GM19395 (cell line): Measurements from ENCODE around the gene ARMC6.

Source experiments
- ATAC-seq: cut with Tn5 transposase; IDR thresholded peaks from one replicate; pipeline ENCODE4 v1.9.1; 2021; ENCODE audit warnings: mild to moderate bottlenecking, moderate library complexity; ENCODE audit not compliant: unreplicated experiment

ARMC6 gene

DNA sequence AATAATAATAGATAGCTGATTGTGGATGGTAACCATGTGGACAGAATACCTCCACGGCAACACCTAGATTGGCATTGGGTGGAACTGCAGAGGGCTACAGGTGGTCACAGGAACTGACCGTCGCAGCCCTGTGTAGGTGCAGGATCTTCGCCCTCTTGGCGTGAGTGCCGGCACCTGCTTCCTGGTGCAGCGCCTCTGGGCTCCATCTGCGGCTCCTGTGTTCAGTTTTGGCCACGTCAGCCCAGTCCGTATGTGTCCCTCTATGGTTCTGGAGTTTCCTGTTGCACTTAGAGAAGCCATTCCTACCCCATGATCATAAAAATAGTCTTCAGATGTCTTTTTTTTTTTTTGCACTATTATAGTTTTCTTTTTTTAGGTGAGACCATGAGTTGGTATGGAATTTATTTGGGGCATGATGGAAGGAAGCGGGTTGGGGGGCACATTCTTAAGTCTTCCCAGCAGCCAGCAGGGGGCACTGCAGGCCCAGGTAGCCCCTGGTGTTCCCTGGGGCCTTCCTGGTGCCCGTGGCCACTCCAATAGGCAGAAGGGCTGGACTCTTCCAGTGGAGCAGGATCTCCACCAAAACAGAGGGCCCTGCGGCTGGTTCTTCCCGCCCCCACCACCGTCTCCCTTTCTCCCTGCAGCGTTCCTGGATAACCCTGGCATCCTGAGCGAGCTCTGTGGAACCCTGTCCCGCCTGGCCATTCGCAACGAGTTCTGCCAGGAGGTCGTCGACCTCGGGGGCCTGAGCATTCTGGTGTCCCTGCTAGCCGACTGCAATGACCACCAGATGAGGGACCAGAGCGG lies 20.3 kb downstream of the ARMC6 start:
- ATAC-seq = no peak

DNA sequence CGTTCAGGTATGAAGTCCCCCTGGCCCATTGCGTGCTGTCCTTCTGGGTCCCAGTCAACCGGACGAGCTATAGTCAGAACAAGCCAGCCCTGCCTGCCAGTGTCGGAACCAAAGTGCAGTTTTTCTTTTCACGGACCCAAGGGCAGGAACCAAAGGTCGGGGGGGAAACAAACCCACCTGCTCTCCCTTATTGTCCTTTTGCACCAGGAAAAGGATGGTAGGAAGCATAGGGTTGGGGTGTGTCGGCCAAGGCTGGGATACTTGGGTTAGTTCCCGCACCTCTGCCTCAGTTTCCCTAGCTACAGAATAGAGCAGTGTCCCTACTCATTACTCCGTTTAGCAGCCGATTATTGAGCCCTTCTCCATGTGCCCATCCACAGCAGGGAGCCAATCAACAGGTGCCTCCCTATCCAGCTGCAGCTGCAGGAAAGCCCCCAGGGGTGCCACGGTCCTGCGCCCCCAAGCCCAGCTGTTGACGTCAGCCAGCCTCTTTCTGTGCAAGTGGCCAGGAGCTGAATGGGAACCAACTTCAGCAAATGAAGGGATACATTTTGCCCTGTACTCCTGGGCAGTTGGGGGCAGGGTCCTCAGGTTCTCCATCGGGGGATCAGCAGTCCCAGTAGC lies 21.0 kb downstream of the ARMC6 start:
- ATAC-seq = no peak

DNA sequence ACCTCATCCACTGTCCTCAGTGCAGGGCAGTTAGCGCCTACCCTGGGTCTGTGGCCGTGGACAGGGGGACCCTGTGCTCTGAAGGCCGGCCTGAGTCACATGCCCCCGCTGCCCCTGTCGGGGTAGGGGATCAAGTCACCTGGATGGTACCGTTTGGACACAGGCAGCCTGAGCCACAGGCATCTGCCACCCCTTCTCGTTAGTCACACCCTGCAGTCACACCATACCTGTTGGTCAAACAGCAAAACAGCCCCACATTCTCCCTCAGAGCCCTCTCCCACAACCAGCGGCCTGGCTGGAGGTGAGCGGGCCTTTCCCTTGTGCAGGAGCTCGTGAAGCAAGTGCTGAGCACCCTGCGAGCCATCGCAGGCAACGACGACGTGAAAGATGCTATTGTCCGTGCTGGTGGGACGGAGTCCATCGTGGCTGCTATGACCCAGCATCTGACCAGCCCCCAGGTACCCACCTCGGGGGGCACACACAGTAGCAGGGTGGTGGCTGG lies 21.6 kb downstream of the ARMC6 start:
- no peak for ATAC-seq

DNA sequence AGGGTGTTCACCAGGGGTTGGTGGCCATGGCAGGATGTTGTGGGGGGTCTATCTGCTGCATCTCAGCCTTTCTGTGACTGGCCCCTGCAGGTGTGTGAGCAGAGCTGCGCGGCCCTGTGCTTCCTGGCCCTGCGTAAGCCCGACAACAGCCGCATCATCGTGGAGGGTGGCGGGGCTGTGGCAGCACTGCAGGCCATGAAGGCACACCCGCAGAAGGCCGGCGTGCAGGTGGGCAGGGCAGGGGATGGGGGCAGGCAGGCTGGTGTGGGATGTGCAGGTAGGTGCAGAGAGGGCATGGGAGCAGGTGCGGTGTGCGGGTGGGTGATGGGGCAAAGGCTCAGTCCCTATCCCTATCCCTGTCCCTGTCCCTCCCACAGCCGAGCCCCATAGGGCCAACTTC lies 22.3 kb downstream of the ARMC6 start:
- no peak for ATAC-seq

DNA sequence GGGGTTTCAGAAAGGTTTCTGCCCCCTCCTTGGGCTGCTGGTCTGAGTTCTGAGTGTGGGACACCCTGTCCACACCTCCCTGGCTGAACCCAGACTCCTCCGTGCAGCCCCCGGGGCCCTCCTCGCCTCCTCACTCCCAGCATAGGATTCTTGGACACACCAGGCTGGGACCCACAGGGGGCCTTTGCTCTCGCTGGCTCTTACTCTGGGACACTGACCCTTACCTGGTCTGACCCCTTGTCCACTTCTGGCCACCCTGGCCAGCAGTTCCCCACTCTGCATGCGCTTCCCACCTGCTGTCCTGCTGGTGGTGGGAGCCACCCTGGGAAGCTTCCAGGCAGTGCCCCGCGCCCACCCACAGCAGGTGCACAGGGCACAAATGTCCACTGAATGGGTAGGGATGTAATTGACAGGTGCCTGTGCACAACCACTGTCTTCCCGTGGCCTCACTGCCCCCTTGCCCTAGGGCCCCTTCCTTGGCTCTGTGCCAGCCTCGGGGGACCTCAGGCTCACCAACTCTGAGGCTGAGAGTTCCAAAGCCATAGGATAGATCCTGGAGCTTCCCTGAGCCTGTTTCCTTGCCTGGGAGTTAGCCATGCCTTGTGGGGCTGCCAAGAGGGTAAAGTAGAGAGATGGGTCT lies 23.4 kb downstream of the ARMC6 start:
- ATAC-seq = no peak

DNA sequence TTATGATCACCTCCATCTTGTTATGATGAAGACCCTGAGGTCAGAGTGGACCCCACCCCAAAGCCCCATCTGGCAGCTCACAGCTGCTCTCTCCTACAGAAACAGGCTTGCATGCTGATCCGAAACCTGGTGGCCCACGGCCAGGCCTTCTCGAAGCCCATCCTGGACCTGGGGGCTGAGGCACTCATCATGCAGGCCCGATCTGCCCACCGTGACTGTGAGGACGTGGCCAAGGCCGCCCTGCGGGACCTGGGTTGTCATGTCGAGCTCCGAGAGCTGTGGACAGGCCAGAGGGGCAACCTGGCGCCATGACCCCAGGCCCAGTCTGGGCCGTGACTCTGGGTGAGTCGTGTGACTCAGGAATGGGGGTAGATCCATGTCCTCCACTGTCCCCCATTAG lies 23.9 kb downstream of the ARMC6 start:
- no peak for ATAC-seq

DNA sequence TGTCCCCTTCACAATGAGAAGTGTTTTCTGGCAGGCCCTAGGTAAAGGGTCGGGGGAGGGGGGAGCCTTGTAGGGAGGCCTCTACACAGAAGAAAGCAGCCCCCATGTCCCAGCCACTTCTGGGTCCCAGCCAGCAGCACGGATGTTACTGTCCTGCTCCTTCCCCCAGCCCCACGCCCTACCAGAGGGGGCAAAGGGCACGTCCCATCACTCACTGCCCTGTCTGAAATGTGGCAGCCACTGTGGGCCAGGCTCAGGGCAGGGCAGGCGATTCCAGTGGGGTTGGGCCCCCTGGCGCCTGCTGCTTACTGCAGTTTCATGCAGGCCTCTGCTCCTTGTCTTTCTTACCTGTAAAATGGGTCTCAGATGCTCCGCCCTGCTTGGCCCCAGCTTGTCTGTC lies 24.3 kb downstream of the ARMC6 start:
- ATAC-seq = no peak

DNA sequence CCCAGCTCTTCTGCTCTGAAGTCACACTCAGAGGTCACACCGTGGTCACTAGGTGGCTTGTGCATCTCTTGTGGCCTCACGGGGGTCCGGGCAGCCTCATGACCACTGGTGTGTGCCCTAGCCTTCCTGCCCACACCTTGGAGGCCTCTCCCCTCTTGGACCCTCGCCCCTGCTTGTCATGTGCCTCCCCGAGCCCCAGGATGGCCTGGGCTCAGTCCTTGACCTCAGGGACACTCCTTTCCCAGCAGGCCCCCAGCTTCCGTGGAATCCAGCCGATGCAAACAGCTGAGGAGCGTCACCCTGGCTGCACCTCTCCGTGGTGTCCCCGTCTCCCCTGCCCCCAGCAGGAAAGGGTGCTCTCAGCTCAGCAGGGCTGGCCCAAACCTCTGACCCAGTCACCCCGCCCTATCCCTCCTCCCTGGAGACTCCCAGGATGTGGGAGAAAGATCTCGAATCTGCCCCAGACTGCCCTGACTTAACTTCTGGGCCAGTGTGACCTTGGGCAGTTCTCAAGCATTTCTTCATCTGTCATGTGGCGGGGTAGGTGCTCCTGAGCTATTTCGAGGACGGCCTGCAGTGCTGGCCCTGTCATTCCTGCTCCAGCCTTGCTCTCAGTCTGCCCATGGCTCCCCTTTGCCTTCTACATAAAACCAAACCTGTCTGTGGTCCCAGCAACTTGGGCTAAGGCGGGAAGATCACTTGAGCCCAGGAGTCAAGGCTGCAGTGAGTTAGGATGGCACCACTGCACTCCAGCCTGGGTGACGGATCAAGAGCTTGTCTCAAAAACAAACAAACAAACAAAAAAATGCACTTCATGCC lies 25.8 kb downstream of the ARMC6 start:
- ATAC-seq = no peak

DNA sequence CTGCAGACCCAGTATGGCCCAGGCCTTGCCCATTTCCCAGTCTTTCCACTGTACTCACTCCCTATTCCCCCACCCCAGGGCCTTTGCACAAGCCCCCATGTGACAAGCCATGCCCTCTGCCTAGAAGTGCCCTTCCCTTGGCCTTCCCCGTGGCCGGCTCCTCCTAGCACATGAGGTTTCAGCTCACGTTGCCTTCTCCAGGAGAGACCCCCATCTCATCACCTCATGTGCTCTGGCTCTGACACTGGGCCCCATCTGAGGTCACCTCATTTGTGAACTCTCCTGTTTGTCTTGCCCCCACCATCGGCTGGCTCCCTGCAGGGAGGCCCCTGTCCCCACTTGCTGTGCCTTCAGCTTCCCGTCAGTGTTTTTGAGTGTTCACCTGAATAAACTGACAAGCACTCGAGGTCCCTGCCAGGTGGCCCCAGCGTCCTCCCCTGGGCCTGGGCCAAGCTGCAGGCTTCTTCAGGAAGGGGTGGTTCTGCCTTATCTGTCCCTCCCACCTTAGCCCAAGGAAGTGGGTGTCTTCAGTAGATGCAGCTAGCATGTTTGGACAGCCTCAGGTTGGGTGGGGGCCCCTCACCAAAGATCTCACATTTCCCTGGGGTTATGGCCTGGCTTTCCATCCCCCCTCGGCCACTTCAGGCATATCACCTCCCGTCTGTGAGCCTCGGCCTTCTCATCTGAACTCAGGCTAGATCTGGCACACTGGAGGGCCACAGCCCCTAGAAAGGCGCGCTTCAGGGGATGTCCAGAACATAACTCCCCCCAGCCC lies 26.6 kb downstream of the ARMC6 start:
- ATAC-seq = no peak

DNA sequence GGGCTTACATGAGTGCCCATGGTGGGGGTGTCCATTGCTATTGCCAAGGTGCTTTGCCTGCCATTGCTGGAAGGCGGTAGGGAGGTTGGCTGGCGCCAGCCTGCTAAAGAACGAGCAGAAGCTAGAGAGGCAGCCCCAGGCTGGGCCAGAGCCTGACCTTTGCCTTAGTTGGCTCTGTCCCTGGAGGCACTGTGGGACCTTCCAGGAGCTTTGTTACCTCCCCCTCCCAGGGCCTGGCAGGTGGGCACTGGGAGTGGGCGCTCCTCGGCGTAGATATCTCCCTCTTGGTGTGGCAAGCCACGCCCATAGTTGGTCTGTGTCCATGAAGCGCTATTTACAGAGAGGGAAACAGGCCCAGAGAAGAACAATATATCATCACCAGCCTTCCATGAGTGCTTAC lies 28.1 kb downstream of the ARMC6 start:
- ATAC-seq = no peak

DNA sequence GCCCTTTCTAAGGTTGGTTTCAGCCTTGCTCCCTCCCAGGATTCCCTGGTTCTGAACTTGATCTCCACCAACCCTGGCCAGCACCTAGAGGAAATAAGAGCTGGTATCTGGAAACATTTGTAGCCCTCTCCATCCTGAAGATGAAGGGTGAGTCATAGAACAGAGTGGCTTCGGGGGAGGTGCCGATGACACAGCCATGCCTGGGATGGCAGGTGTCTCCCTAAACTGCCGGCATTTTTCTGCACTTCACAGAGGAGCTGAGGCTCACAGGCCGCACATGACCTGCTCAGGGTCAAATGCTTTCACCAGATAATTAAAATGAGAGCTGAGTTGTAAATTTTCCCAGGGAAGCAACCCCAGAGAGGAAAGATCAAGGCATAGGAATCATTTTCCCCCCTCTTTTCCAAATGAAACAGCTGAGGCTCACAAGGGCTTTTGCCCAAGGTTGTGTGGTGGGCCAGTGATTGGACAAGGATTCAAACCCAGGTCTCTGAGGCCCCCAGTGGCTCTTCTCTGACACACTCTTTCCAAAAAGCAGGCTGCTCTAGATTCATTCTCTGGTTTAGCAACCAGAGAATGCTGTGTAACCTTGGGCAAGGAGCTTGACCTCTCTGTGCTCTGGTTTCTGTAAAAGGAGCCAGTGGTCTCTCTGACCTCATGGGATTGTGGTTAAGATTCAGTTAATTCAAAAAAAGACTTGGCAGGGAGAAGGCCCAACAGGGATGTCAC lies 29.2 kb downstream of the ARMC6 start:
- no peak for ATAC-seq

DNA sequence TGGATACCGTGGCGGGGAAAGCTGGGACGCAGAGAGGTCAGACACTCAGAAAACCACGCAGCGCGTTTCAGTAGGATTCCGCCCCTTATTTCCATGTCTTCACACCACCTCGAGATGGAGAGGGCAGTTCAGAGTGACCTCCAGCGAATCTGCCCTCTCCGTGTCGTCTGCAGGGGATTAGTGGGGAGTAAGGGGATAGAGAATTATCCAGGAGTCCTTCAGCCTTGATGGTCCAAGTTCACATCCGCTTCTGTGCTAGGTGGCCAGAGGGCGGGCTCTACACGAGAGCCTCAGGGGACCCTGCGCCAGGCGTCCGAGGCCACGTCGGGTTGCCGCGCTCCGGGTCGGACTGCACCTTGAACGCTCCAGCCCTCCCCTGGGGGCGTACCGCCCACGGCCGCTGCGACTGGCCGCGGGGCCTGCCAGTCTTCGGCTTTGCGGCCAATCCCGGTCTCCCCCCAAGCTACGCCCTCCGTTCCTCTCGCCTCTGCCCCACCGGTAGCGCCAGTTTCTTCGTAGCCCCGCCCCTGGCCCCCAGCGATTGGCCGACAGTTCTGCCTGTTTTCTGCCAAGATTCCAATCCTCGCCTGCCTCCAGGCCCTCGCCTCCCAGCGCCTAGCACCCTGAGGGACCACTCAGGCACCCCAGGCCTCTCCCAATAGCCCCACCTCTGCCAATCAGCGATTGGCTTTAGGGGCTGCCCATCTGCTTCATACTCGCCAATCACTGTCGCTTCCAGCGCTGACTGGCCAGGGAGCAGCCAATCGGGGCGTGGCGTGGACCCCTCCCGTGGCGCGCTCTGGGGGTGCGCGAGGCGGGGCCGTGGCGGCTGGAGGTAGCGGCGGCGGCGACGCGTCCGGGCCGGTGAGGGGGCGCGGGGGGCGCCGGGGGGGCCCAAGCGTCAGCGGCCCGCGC lies 30.0 kb downstream of the ARMC6 start, which contains the start of gene SLC25A42:
Gene SLC25A42 (plus strand): TSS at position 812 of the 915 bp plus-strand sequence. CDS start 32,131 bp downstream, outside the sequence.
- ATAC-seq = peak; percentile 96

DNA sequence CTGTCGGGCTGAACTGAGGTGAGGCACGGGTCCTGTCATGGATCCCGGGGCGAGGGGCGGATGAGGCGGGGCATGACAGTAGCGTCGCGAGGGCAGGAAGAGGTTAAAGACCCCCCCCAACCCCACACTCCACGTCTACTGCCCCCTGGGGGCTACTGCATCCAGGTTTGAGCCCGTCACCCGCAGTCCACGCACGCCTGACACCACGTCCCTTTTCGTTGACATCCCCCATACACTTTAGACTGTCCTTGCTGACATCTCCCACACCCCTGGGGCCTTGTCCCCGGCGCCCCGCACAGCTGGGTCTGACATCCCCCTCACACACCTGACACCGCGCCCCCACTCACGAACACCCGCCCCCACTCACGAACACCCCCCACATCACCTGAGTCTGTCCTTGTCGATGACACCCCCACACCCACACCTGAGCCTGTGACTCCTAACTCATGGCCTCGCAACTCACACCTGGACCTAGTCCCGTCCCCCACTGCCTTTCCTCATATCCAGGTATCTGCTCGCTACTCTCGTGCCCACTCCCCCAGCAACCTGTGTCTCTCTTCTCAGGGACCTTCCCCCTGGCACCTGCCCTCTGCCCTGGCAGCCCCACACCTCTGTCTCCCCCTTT lies 30.8 kb downstream of the ARMC6 start:
- no peak for ATAC-seq

DNA sequence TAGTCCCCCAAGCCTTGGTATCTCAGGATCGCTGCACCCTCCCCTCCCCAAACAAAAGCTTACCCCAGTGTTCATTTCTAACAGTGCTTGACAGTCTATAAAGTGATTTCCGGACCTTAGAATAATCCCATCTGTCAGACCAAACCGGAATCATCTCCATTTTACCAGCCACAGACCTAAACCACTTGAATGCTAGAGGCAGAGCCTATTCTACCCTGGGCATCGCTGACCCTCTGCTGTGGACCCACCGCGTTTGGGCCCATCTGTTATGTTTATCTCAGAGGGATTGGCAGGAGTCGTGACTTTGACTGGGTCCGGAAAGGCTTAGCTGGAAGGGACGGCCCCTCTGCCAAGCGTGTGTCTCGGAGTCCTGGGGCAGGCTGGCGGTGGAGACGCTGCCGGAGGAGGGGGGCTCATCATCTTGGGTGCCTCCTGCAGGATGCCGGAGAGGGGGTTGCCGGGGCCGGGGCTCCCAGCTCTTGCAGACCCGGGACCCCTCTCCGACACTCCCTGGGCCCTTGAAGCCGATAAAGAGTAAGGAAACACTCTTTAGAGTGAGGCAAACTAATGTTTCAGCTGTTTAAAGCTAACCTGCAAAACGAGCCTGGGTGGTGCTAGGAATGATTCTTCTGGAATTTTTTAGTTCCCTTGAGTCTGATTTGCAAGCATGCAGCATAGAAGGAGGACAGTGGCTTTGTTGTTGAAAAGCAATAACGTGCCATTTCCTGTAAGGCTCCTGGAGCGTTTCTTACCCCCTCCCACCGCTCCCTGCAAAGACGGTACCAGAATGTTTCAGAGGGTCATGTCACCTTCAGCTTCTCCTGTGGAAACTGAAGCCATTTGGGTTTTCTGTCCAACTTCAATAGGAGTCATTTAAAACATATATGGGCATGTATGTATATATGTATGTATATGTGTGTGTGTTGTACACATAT lies 31.7 kb downstream of the ARMC6 start:
- ATAC-seq = no peak

DNA sequence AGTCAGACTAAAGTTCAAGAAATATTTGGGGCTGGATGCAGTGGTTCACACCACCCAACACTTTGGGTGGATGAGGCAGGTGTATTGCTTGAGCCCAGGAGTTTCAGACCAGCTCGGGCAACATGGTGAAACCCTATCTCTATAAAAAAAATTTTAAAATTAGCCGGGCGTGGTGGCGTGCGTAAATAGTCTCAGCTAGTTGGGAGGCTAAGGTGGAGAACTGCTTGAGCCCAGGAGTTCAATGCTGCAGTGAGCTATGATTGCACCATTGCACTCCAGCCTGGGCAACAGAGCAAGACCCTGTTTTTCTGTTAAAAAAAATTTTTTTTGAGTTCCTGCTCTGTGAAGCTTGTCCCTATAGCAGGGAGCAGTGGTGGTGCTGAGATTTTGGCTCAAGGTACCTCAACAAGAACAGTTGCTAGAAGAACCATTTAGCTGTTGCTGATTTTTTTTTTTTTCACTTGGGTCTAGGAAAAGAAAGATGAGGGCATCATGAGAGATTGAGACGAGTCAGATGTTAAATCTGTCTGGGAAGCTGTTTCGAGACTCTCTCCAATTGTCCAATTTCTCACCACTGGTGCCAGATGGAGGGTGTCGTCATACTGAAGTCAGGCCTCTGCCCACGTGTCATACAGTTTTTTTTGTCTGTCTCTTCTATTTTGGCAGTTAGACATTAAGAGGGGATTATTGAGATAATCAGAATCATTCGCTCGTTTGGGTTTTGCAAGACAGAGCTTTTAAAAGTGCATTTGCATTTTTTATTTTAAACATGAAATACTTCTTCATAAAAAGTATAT lies 34.1 kb downstream of the ARMC6 start:
- no peak for ATAC-seq
